GM21576 (cell line): ENCODE results near the gene RBX1.

Source experiments
- ATAC-seq: cut with Tn5 transposase; IDR thresholded peaks from one replicate; pipeline ENCODE4 v1.9.1; 2021; ENCODE audit warnings: mild to moderate bottlenecking, moderate library complexity; ENCODE audit not compliant: unreplicated experiment

Gene RBX1

DNA sequence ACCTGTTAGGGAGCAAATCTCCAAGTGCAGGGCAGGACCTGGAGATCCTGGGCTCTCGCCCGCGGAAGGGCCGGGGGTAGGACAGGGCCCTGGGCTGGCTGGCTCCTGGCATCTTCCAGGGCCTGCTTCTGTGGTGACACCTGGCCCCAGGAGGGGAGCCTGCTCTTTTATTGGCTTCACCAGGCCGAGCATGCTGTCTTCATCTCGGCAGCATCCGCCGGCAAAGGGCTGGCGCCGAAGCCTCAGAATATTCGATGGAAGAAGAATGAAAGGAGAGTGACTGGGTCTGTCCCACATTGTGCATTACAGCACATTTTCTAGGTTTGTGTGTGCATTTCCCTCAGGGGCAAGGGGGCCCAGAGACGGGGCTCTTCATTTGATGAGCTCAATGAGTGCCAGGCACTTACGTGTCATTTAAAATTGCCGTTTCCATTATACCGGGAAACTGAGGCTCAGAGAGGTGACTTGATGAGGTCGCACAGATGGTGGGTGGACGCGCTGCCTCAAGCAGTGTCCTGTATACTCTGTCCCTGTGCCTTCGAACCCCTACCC is 70.0 kb downstream of the RBX1 start:
- ATAC-seq, result no peak

DNA sequence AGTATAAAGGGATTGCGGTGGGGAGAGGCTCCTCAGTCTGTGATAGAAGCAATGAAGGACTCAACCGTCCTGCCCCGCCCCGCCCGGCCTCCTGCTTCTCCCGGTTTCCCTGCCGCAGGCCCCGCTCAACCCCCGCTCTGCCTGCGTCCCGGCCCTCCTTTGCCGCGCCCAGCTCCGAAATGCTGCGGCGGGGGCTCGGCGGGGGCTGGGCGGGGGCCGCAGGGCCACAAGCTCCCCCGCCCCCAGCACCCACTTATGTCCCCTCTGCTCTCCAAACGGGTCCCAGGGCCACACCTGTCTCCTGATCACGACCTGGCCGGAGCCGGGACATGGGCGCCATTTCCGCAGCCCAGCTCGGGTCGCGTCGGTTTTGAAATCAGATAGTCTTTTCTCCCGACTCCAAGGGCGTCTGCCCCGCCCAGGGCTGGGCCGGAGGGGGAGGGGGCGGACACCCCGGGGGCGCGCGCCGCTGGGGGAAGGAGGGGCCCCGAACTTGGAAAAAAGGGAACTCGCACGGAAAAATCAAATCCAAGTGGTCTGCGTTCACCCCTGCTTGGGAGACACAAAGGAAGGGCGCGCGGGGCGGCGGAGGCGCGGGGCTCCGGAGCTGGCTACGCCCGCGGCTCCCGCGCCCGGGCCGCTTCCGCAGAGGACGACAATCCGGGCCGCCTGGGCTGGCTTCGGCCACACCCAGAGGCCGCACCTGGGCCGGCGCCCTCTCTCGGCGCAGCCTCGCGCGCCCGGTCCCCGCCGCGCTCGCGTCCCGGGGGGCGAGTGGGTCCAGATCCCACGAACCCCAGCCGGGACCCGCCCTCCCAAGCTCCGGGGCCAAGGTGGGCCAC is 70.7 kb downstream of the RBX1 start:
- ATAC-seq, result peak; percentile 57

DNA sequence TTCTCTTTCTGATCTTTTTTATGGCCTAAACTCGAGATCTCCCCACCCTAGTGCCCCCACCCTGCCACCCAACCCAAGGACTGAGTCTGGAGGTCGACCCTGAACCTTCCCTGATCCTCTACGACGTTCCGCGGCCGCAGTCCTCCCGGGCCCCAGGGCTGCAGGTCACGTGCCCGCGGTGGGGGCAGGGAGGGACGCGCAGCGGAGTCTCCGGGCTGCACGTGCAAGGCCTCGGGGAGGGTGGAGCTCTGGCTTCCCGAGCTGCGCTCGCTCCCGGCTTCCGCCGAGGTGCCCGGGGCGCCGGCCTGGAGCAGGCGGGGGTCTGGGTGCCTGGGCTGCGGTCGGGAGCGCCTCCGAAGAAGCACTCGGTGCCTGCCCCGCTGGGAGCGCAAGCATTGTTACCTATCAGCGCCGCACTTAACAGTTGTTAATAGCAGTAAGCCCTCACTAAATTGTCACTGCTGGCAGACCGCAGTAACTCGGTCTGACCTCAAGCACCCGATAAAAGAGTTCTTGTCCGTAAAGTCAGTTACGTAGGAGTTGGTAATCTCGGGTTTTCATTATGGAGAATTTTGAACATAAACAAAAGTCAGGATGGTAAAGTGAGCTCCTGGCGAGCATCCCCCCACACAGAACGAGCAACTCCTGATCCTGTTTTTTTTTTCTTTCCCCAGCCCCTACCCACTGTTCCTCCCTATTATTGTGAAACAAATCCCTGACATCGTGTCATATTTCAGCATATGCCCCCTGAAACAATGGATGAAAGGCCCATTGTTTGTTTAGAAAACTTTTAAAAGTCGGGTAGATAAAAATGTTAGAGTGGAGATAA is 71.5 kb downstream of the RBX1 start:
- peak; percentile 55 for ATAC-seq
